NCI-H146 (cell line): Measurements from ENCODE around the gene UCN.
A peak's percentile ranks its signal among the peaks of the same experiment; 100 is the strongest.
"Not testable (repeated sequence)": the region's sequence is repeated elsewhere in the genome, so short reads cannot be mapped to it uniquely, and the experiment has no call there.

Source experiments
- DNase-seq: peaks from one replicate; lab custom pipeline; 2025; lab: John Stamatoyannopoulos, UW

Gene UCN

DNA sequence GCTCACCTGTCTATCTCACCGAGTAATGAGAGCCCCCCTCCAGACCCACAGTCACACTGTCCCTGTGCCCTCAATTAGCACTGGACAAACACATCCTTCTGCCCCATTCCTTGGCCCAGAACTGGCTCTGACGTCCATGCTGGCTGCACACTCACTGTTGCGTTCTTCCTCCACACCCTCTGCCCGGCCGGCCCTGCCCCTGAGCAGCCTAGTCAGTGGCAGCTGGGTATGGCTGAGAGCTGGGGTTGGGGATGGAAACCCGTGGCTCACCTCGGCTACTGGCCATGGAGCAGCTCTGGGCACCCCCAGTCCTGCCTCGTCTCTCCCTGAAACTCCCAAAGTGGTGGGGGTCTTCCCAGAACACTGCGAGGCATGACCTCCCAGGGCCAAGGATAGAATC is 6.5 kb upstream of the UCN start:
- no peak for DNase-seq

DNA sequence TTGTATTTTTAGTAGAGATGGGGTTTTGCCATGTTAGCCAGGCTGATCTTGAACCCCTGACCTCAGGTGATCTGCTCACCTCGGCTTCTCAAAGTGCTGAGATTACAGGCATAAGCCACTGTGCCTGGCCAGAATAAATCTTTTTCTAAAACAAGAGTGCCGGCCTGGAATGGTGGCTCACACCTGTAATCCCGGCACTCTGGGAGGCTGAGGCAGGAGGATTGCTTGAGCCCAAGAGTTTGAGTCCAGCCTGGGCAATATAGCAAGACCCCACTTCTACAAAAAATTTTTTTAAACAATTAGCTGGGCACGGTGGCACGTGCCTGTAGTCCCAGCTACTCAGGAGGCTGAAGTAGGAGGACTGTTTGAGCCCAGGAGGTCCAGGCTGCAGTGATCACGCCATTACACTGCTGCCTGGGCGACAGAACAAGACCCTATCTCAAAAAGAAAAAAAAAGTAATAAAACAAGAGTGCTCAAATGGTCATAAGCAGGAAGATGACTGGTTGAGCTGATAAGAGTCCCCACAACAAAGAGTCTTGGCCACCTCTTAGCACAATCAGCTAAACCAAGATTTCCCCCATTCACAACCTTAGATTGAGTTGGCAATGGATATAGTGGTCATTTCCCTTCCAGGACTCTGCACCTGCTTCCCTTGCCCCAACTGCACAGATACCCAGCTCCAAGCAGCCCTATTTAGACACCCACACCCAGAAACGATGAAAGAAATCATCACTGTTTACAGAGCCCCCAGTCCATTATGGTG is 5.8 kb upstream of the UCN start:
- no peak for DNase-seq

DNA sequence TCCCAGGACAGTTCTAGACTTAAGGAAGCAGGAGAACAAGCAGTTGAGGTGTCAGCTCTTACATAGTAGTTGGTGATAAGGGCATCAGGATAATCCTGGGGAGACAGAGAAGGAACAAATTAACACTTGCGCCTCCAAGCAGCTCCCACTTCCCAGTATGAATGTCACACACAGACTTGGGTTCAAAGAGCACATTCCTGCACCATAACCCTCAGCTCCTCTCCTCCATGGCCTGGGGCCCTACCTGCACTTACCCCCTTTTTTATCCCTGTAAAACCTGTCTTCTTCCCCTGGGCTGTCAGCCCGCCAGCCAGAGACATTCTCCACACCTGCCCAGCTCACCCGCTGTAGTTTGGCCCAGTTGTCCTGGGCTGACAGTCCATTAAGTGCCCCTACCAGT is 3.9 kb upstream of the UCN start:
- DNase-seq, result no peak

DNA sequence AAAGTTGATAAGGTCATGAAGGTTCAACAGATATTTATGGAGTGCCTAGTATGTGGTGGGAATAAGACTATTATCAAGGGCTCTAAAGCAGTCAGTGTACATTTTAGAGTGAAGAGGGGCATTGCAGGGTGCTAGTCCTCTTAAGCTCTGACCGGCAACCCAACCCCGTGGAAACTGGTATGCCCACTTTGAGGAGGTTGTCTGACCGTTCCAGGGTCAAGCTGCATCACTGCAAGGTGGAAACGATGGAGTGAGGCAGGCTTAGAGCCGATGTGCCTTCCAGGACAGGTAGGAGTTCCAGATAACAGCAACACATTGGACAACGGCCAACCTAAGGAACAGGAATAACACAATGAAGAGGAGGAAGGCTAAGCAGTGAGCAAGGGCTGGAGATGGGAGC is 1.4 kb upstream of the UCN start:
- DNase-seq, result no peak

DNA sequence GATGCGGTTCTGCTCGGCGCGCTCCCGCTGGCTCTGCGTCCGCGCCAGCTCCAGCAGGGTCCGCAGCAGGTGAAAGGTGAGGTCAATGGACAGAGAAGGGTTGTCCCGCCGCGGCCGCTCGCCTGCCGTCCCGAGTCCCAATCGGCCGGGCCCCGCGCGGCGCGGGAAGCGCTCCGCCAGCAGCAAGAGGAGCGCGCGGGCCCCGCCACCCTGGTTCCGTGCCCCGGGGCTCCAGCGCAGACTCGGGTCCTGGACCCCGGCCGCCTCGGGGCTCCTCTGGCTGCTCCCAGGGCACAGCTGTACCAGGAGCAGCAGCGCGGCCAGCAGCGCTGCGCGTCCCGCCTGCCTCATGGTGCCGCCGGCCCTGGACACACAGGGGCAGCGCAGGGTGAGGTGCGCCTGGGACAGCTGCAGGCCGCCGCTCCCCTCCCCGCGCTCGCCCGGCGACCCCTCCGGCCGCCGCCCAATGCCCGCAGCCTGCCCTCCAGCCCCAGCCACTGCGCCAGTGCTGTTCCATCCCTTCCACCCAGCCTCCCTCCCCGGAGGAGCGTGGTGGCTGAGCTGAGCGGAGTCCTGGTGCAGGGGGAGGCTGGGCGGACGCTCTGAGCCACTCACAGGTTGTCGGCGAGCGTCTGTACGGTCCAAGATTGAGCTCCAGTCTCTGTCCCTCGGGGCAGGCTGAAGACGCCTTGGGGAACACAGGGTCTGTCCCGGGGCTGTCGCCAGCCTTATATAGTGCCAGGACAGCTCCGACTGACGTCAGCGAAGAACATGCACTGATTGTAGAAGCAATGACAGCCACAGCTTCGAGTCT is 493 bp downstream of the UCN start:
- no peak for DNase-seq

DNA sequence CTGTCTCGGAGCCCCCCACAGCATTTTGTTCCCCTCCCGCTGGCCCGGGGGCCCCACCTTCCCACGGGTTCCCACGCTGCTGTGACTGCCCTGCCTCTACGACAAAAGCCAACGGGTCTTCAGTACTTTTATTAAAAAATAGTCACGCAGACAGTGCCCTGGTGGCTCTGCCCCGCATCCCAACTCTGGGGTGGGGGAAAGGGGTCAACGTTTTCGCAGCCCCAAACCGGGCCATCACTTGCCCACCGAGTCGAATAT is 1.0 kb downstream of the UCN start:
- DNase-seq, result no peak

DNA sequence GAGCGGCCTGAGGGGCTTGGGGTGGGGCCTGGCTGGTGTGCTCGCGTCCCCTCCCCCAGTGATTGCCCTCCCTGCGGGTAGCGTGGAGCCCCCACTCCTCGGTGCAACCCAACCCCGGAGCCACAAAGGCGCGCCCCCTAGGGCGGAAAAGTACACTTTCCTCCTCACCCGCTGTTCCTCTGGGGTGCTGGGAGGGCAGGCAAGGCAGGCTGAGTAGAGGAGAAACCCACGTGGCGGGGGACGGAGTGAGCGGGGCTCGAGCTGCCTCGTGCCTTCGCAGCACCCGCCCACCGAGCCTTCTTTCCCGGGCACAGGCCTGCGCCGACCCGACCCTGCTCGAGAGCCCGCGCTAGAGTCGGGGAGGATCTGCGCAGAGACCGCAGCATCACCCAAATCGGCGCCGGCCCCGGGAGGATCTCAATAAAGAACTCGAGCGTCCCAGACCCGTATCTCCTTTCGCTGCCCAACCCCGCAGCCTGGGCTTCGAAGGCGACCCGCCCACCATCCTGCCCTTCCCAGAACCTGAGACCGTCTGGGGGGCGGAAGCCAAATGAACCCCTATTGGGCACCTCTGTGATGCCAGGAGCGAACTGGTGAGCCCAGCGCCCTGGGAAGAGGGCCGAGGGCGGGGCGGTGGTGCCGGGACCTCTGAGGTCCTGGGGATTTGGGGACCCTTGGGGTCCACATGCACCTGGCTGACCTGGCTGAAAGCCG is 1.5 kb downstream of the UCN start:
- peak; percentile 66 for DNase-seq

DNA sequence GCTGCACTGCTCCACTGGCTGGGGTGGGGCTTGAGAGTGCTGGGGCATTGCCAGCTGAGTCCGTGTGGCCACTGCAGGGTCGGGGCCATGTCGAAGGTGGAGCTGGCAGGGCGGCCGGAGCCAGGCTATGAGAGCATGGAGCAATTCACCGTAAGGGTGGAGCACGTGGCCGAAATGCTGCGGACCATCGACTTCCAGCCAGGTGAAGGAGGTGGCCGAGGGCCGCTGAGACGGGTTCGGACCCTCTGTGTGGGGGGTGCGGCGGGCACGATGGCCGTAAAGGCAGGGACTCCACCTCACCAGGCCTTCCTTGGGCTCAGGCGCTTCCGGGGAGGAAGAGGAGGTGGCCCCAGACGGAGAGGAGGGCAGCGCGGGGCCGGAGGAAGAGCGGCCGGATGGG is 2.1 kb downstream of the UCN start:
- DNase-seq, result peak; percentile 54

DNA sequence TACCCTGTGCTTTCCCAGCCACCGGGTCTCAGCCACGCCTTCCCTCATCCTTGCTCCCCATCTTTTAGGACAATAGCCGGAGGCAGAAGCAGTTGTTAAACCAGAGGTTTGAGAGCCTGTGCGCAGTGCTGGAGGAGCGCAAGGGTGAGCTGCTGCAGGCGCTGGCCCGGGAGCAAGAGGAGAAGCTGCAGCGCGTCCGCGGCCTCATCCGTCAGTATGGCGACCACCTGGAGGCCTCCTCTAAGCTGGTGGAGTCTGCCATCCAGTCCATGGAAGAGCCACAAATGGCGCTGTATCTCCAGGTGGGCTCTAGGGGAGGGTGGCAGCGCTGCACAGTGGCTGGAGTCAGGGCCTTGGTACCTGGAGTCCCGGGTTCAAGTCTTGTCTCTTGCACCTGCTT is 2.7 kb downstream of the UCN start:
- DNase-seq, result no peak

DNA sequence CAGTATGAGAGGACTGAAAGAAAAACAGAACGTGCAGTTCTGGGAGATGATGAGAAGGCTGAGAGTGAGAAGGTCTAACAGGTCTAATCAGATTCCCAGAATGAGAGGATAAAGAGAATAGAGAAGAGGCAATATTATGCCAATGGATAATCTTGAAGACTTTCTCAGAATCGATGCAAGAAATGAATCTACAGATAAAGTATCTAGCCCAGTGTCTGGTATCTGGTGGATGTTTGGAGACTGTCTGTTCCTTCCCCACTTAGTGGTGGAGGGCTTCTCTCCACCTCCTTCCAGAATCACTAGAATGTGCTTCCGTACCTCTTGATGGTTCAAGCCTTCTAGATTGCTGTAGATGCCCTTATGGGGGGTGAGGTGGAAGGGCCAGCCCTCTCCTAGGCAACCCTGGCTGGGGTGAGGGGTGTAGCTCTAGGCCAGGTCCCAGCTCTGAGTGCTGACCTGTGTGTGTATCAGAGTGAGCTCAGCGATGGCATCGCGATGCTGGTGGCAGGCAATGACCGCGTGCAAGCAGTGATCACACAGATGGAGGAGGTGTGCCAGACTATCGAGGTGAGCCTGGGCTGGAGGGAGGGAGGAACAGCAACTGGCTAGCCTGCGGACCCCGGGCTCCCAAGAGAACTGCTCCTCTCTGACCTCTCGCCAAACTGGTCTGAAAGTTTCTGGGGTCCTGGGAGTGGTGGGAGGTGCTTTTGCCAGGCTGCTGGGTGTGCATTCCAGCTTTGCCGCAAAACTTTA is 3.6 kb downstream of the UCN start:
- DNase-seq, result no peak

DNA sequence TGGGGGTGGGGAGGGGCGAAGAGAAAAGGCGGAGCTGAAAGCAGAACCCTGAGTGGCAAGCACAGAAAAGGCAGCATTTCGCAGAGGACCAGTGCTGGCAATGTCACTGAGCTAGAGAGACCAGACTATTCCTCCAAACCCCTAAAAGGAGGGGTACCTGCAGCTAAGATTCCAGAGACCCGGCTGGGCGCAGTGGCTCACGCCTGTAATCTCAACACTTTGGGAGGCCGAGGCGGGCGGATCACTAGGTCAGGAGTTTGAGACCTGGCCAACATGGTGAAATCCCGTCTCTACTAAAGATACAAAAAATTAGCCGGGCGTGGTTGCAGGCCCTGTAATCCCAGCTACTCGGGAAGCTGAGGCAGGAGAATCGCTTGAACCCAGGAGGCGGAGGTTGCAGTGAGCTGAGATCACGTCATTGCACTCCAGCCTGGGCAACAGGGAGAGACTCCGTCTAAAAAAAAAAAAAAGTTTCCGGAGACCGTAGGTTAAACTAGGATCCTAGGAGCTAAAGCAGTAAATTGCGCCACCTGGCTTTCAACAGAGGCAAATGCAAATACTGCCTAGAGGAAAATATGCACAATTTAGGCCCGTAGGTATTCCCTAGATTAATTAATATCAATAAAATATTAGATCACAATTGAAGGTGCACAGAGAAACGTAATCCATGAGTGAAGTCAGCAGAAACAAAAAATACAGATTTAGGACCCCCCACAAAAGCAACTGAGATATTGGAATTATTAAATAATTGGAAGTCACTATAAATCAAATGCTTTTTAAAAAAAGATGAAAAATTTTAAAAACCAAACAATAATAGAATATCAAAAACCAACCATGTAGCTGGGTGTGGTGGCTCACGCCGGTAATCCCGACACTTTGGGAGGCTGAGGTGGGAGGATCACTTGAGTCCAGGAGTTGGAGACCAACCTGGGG is 4.9 kb downstream of the UCN start:
- peak; percentile 83 for DNase-seq

DNA sequence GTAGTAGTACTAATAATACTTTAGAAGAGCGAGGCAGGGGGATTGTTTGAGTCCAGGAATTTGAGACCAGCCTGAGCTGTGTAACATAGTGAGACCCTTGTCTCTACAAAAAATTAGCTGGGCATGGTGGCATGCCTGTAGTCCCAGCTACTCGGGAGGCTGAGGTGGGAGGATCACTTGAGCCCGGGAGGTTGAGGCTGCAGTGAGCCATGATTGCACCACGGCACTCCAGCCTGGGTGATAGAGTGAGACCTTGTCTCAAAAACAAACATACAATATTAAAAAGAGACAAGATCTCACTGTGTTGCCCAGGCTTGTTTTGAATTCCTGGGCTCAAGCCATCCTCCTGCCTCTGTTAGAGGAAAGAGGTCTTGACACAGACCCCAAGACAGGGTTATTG is 7.6 kb downstream of the UCN start:
- DNase-seq, result not testable (repeated sequence)

DNA sequence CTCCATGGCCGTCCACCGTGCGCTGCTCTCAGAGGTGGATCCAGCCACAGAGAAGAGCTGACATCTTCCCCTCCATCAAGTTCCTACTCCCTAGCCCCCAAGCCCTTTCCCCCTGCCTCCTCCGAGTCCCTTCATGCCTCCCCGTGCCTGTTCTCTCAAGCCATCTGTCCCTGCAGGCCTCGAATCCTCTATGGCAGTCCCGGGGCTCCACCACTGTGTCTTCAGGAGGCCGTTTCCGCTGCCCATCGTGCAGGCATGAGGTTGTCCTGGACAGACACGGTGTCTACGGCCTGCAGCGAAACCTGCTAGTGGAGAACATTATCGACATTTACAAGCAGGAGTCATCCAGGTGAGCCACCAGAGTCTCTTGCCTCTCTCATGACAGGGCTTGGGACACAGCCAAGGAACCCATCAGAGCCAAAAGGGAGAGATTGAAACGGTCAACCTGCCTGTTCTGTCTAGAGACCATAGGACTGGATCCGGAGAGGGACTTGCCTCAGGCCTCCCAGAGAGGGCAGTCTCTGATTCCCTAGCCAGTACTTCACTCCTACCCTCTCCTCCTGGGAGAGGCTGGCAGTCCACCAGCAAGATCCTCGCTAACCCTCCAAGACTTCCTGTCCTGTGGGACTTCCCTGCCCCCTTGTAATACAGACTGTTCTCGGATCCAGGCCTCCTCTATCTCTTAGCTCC is 9.7 kb downstream of the UCN start:
- no peak for DNase-seq

DNA sequence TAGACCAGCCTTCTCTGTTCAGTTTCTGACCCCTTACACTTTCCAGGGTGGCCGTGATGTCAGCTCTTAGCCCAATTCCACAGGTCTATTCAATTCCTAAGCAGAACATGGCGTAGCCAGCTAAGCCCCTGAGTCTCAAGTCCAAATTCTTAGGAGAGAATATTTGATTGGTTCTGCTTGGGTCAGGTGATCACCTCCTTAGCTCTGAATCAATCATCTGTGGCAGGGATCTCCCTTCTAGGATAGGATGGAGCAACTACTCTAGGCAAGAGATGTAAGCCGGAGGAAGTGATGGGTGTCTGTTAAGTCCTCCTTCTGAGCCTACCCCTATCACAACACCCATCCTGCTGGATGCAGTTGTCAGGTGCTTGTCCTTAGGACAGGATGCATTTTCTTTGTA is 11.1 kb downstream of the UCN start:
- no peak for DNase-seq

DNA sequence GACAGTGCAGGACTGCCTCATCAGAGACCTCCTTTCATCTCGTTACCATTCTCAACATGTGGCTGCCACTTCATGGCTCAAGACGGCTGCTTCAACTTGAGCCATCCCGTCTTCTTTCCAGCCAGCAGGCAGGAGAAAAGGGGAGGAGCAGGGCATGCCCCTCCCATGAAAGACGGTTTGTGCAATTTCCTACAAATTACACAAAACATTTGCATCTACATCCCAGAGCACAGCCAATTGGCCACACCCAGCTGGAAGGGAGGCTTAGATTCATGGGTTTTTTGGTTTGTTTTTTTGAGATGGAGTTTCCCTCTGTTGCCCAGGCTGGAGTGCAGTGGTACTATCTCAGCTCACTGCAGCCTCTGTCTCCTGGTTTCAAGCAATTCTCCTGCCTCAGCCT is 11.8 kb downstream of the UCN start:
- DNase-seq, result no peak

DNA sequence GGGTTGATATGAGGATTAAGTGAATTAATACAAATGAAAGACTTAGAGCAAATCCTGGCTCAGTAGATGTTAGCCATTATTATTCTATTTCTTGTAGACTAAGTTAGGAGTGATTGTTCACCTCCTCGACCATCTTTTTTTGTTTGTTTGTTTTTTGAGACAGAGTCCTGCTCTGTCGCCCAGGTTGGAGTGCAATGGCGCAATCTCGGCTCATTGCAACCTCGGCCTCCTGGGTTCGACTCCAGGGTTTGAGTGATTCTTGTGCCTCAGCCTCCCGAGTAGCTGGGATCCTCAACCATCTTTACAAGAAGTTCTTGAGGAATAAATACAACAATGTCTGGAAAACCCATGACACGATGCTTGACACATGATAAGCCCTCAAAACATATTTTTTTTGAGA is 13.3 kb downstream of the UCN start:
- no peak for DNase-seq

DNA sequence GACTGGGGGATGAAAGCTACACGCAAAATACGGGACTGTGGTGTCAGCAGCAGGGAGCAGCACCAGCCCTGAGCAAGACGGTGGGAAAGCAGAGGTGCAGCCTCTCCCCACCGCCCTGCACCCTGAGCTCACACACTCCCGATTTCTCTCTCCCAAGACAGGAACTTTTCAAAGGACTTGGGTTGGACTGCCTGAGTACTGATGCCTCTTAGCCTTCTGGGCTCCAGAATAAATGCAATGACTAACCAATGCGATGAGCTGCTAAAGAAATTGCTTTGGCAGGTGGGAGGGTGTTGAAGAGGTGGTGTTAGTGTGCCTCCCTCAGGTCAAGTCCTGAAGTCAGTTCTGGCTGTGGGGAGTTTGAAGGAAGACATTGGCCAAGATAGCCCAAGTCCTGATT is 16.4 kb downstream of the UCN start:
- DNase-seq, result no peak

DNA sequence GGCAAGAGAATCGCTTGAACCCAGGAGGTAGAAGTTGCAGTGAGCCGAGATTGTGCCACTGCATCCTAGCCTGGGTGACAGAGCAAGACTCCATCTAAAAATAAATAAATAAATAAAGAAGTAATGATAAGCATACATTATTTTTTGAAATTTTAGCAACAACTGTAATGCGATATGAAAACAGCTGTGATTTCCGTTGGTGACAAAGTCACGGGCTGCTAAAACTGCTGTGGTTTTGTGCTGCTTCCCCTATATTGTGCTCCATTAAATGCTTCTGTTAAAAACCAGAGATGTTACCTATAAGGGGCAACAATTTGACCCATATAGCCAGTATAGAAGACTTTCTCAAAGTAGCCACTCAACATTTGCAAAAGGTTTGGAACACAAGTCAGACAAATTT is 17.7 kb downstream of the UCN start:
- no peak for DNase-seq

DNA sequence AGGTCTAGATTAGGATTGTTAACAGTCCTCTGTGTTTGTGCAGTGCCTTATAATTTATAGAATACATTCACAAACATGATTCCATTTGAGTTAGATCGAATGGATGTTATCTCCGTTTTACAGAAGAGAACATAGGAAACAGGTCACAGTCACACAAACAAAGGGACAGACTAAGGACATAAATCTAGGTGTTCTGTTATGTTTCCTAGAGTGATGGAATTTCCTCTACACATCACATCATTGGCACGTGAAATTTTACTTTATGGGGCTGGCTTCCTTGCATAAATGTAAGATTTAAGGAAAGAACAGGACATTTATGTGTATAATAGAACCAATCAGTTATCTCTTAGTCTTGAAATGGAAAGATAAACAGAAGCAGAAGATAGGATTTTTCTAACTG is 19.6 kb downstream of the UCN start:
- no peak for DNase-seq

DNA sequence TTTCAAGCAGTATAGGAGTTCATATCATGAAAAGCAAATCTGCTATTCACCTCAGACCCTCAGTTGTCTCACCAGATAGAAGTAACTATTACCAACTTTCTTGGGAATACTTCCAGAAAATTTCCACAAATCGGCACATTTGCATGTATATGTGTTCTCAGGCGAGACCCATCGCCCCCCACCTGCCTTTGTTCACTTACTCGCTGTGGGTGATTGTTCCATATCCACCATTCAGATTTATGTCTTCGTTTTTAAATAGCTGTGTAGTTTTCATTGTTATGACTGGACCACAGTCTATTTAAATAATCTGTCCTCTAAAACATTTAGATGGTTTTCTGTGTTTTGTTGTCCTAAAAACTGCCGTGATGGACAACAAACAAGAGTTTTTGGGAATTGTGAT is 22.8 kb downstream of the UCN start:
- no peak for DNase-seq

DNA sequence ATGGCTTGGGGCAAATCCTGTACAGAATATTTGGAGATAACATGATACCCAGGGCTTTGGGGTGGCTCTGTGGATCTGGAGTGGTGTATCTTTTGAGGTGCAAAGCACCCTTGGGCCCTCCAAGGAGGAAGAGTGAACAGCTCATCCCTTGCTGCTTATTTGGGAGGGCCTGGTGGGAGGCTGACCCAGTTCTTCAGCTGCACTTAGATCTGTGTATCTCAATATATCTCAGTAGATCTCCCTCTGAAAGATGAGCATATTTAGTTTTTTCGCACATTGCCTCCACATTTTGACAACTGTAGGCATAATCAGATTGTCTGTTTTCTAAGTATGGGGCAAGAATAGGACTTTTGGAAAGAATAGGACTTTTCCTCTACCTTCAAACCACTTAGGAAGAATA is 23.2 kb downstream of the UCN start:
- DNase-seq, result no peak
